ENCODE results near the gene PPL. TPM values are rescaled to one million over a fixed set of nuclear protein-coding genes. Genes with fewer than 3 reads are reported as not detected.

Gene PPL
- total and polyA plus RNA-seq, 4 donors, result 19.9 to 89.0 (median 52.8) TPM

- no peaks in the 10 kb centered on the region for H3K27me3 ChIP-seq (ENCODE audit: control insufficient read depth in 3 of 3, insufficient read depth in 3 of 3, low read length in 2 of 3)
- ATAC-seq (ENCODE audit: insufficient read depth, low FRiP score), result no peak
- peaks cover 35 to 64% (median 44%) of the 10 kb centered on the region in 4 donors for H3K36me3 ChIP-seq (ENCODE audit: control insufficient read depth in 4 of 4, insufficient read depth in 4 of 4, low read length in 4 of 4)
- WGBS, 2 donors, result 84 to 89% methylated on average over 17 of the region's 17 CpGs
- no peaks in the 10 kb centered on the region for H3K9me3 ChIP-seq (ENCODE audit: control insufficient read depth in 4 of 4, insufficient read depth in 3 of 4, low read length in 3 of 4)
- H3K27ac ChIP-seq (ENCODE audit: low read depth in 1 of 2, low read length in 1 of 2), result no peak overlapping the region
- no peak for TF ChIP-seq CTCF (IDR thresholded peaks at IDR 0.05; ENCODE audit: control extremely low read depth, extremely low read depth)
- no peak for DNase-seq
- no peak overlapping the region for H3K4me3 ChIP-seq
- peaks cover 0 to under 1% (median 0%) of the 10 kb centered on the region in 5 donors for H3K4me1 ChIP-seq (ENCODE audit: control insufficient read depth in 5 of 5, insufficient read depth in 5 of 5, low read length in 5 of 5)
- no peak overlapping the region for H3K9ac ChIP-seq (ENCODE audit: insufficient read depth in 1 of 2, low read length in 2 of 2)
Observed at GRCh38 chr16:4859190-4859899, 77.6 kb downstream of the PPL start.

GRCh38 chr16:4855804-4856203 lies 81.1 kb downstream of the PPL start:
- Histone ChIP-seq H3K4me3 (no peak overlapping the region), H3K27me3 (ENCODE audit: control insufficient read depth in 3 of 3, insufficient read depth in 3 of 3, low read length in 2 of 3) (no peaks in the 10 kb centered on the region), H3K4me1 (ENCODE audit: control insufficient read depth in 5 of 5, insufficient read depth in 5 of 5, low read length in 5 of 5) (peaks cover 0 to 5% (median 0%) of the 10 kb centered on the region in 5 donors), H3K27ac (ENCODE audit: low read depth in 1 of 2, low read length in 1 of 2) (no peak overlapping the region), H3K9me3 (ENCODE audit: control insufficient read depth in 4 of 4, insufficient read depth in 3 of 4, low read length in 3 of 4) (no peaks in the 10 kb centered on the region), H3K9ac (ENCODE audit: insufficient read depth in 1 of 2, low read length in 2 of 2) (no peak overlapping the region), H3K36me3 (ENCODE audit: control insufficient read depth in 4 of 4, insufficient read depth in 4 of 4, low read length in 4 of 4) (peaks cover 28 to 57% (median 45%) of the 10 kb centered on the region in 4 donors)
- DNase-seq (no peak), ATAC-seq (ENCODE audit: insufficient read depth, low FRiP score) (no peak)
- 95 to 96% methylated on average over 2 of the region's 2 CpGs for WGBS, 2 donors
- no peak for TF ChIP-seq CTCF (IDR thresholded peaks at IDR 0.05; ENCODE audit: control extremely low read depth, extremely low read depth)

GRCh38 chr16:4855371-4855770 lies 81.6 kb downstream of the PPL start:
- Histone ChIP-seq H3K9me3 (ENCODE audit: control insufficient read depth in 4 of 4, insufficient read depth in 3 of 4, low read length in 3 of 4) (no peaks in the 10 kb centered on the region), H3K27ac (ENCODE audit: low read depth in 1 of 2, low read length in 1 of 2) (no peak overlapping the region), H3K4me1 (ENCODE audit: control insufficient read depth in 5 of 5, insufficient read depth in 5 of 5, low read length in 5 of 5) (peaks cover 0 to 5% (median under 1%) of the 10 kb centered on the region in 5 donors), H3K4me3 (no peak overlapping the region), H3K36me3 (ENCODE audit: control insufficient read depth in 4 of 4, insufficient read depth in 4 of 4, low read length in 4 of 4) (peaks cover 26 to 53% (median 41%) of the 10 kb centered on the region in 4 donors), H3K27me3 (ENCODE audit: control insufficient read depth in 3 of 3, insufficient read depth in 3 of 3, low read length in 2 of 3) (no peaks in the 10 kb centered on the region), H3K9ac (ENCODE audit: insufficient read depth in 1 of 2, low read length in 2 of 2) (no peak overlapping the region)
- WGBS, 2 donors, result 86 to 92% methylated on average over 5 of the region's 5 CpGs
- DNase-seq (no peak), ATAC-seq (ENCODE audit: insufficient read depth, low FRiP score) (no peak)
- no peak for TF ChIP-seq CTCF (IDR thresholded peaks at IDR 0.05; ENCODE audit: control extremely low read depth, extremely low read depth)
